ENCODE data around the gene CDC42BPG. TPM values are rescaled to one million over a fixed set of nuclear protein-coding genes. Genes with fewer than 3 reads are reported as not detected.

Gene CDC42BPG
- total RNA-seq, 1 experiment from 2014 or later = 21.6 TPM

GRCh38 chr11:64796047-64796756, 48.3 kb downstream of the CDC42BPG start:
- Mint-ChIP-seq H3K36me3 (no peaks in the 10 kb centered on the region), H3K9me3 (no peaks in the 10 kb centered on the region), H3K27me3 (ENCODE audit: low read depth) (no peaks in the 10 kb centered on the region), H3K27ac (no peak overlapping the region), H3K4me1 (no peaks in the 10 kb centered on the region), H3K4me3 (no peak overlapping the region)
- POLR2A ChIA-PET = interaction anchor here (0.5 kb wide), 1 partner anchor 997 kb away, joined by 4 read pairs; no protein-coding TSS in a partner anchor
- TF ChIP-seq E2F1 (CRISPR knock-in tag; IDR thresholded peaks at IDR 0.05) (no peak), EMX1 (CRISPR knock-in tag; IDR thresholded peaks at IDR 0.05) (no peak), ZNF263 (CRISPR knock-in tag; IDR thresholded peaks at IDR 0.05; ENCODE audit: low read depth) (no peak), NFE2L1 (CRISPR knock-in tag; IDR thresholded peaks at IDR 0.05) (no peak), MLX (CRISPR knock-in tag; IDR thresholded peaks at IDR 0.05) (no peak), RELA (CRISPR knock-in tag; IDR thresholded peaks at IDR 0.05; ENCODE audit: borderline replicate concordance) (no peak), SMAD3 (CRISPR knock-in tag; IDR thresholded peaks at IDR 0.05; ENCODE audit: borderline replicate concordance) (no peak), ZNF396 (CRISPR knock-in tag; IDR thresholded peaks at IDR 0.05; ENCODE audit: borderline replicate concordance) (no peak), FOXP1 (CRISPR knock-in tag; IDR thresholded peaks at IDR 0.05; ENCODE audit: borderline replicate concordance) (no peak), ATF1 (CRISPR knock-in tag; IDR thresholded peaks at IDR 0.05) (no peak), ZNF232 (CRISPR knock-in tag; IDR thresholded peaks at IDR 0.05) (no peak), ZNF416 (CRISPR knock-in tag; IDR thresholded peaks at IDR 0.05) (no peak), PREB (CRISPR knock-in tag; IDR thresholded peaks at IDR 0.05; ENCODE audit: borderline replicate concordance) (no peak), GABPB1 (CRISPR knock-in tag; IDR thresholded peaks at IDR 0.05) (no peak), OVOL2 (CRISPR knock-in tag; IDR thresholded peaks at IDR 0.05; ENCODE audit: borderline replicate concordance) (no peak), ESRRA (CRISPR knock-in tag; IDR thresholded peaks at IDR 0.05; ENCODE audit: borderline replicate concordance) (no peak), ATF3 (CRISPR knock-in tag; conservative IDR thresholded peaks at IDR 0.05) (no peak), ZMAT4 (CRISPR knock-in tag; IDR thresholded peaks at IDR 0.05) (no peak)
- ATAC-seq = no peak
- CTCF ChIA-PET = no interaction called here
- DNase-seq (ENCODE audit: low spot score) = no peak

GRCh38 chr11:64794526-64794925, 49.9 kb downstream of the CDC42BPG start:
- Mint-ChIP-seq H3K36me3 (no peaks in the 10 kb centered on the region), H3K27me3 (ENCODE audit: low read depth) (no peaks in the 10 kb centered on the region), H3K4me3 (no peak overlapping the region), H3K27ac (peak overlapping the region; percentile 28; the same call in 1 of the 2 replicates), H3K9me3 (no peaks in the 10 kb centered on the region), H3K4me1 (no peaks in the 10 kb centered on the region)
- ChIA-PET CTCF (interaction anchor here (0.6 to 1.4 kb wide), 4 partner anchors 9 to 164 kb away, joined by 3 to 6 read pairs (median 3); partner anchors contain the start of genes MAP4K2 and SF1), POLR2A (no interaction called here)
- no peak for ATAC-seq
- DNase-seq (ENCODE audit: low spot score) = no peak
- TF ChIP-seq ELF4 (CRISPR knock-in tag; IDR thresholded peaks at IDR 0.05; ENCODE audit: low read depth) (no peak), KAT7 (CRISPR knock-in tag; IDR thresholded peaks at IDR 0.05; ENCODE audit: borderline replicate concordance) (no peak), MAX (CRISPR knock-in tag; IDR thresholded peaks at IDR 0.05) (no peak), ZNF219 (CRISPR knock-in tag; IDR thresholded peaks at IDR 0.05; ENCODE audit: borderline replicate concordance) (no peak), MYBL2 (CRISPR knock-in tag; IDR thresholded peaks at IDR 0.05) (no peak), EMX1 (CRISPR knock-in tag; IDR thresholded peaks at IDR 0.05) (no peak), ZBTB43 (CRISPR knock-in tag; IDR thresholded peaks at IDR 0.05) (no peak), FOXP1 (CRISPR knock-in tag; IDR thresholded peaks at IDR 0.05; ENCODE audit: borderline replicate concordance) (no peak), IRF2 (CRISPR knock-in tag; IDR thresholded peaks at IDR 0.05; ENCODE audit: borderline replicate concordance, low read depth) (no peak)
